Stimulated activated CD8-positive, alpha-beta memory T cell treated with anti-CD3 and anti-CD28 coated beads, Interleukin-4, amount 100 ng/mL, for 1 hour (primary cell): ENCODE measurements around the gene LHFPL3.

Source experiments
- DNase-seq, 2 donors: peaks; one replicate each; pipeline ENCODE4 v3.0.0-alpha.2; 2020; ENCODE audit warnings: low read depth in 2 of 2, low spot score in 1 of 2

Gene LHFPL3

DNA sequence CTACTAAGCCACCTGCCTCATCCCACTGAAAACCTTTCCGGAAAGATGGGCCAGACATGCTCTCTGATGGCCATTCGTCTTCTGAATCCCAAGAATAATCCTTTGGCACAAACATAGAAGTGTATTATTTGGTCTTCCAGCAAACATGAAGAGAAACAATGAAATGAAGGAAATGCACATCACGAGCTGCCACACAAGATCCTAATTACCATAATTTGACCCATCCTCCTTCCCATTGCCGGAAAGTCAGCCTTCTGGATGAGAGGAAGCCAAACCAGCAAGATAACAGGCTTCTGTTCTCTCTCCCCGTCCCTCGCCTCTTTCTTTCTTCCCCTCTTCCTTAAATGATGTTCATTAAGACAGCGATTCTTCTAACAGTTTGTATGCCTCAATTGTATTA is 466.7 kb downstream of the LHFPL3 start:
- no peak for DNase-seq

DNA sequence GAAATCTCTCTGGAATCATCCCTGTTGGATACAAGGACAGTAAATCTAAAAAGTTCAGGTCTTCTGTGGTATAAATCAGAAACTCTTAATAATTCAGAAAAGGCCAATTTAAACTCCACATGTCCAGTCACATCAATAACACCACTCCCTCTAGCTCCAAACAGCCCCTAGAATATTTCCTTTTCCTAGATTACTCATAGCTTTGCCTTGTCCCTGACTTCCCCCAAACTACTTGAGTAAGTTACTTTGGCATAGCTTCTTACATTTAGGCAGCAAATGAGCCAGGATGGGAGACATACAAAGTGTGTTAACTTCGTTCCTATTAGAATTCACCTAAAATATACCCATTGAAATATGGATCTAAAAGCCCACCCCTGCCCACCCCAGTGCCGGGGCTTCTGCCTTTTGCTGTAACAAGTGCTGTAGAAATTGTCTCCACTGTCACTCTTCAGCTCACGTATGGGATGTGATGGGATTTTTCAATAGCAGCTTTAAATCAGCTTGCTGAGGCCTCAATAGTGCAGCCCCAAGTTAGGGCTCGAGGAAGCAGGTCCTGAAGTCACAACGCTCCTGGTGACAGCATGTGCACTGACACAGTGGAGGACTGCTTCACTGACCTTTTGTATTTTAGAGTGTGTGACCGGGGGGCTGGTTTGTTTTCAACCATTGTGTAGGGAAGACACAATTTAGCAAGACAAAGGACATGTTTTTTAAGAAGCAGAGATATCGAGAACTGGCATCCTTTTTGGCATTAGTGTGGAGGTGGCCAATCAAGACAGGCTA is 467.4 kb downstream of the LHFPL3 start:
- DNase-seq: no peak

DNA sequence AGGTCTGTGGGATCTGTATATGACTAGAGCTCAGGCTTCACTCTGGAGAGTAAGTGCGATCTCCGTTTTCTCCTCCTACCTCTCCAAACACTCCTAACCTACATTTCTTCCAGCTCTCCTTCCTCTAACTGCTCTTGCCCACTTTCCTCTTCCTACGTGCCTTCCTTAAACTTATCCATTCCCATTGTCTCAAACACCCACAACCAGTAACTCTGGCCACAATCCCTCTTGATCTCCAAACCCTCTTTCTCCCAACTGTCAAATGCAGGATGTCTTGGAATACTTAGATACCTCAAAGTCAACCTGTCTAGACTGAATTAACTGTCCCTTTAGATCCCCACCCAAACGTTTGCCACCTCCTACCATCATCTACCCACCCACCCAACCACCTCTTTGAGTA is 471.9 kb downstream of the LHFPL3 start:
- no peak for DNase-seq

DNA sequence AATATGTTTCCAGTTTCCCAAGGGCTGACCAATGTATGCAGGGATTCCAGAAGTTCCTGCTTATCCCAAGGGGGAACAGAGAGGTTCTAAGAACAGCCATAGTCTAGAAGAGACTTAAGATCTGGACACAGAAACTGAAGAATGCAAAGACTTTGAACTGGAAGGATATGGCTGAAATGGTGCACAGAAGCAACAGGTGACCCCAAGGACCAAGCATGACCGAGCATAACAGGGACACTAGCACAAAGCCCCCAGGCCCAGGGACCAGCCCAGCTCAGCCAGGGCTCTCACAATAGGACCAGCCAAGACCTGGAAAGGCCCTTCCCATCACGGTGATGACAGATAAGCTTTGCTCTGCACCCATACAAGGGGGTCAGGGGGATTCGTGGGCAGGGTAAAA is 472.6 kb downstream of the LHFPL3 start:
- no peak for DNase-seq

DNA sequence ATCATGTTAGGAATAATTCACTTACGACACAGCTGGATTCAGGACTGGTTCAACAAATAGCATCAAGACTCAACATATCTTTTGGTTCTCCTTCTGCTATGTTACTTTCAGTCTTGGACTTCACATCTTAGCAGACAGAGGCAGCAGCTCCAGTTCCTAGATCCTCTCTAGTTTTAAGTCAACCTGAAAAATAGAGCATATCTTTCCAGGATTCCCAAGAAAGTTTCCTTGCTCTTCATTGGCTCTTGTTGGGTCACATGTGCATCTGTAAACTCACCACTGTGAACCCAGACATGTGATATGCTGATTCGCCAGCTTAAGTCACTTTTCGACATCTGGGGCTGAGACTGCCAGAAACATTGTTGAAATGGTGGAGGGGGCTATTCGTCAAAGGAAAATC is 475.5 kb downstream of the LHFPL3 start:
- no peak for DNase-seq

DNA sequence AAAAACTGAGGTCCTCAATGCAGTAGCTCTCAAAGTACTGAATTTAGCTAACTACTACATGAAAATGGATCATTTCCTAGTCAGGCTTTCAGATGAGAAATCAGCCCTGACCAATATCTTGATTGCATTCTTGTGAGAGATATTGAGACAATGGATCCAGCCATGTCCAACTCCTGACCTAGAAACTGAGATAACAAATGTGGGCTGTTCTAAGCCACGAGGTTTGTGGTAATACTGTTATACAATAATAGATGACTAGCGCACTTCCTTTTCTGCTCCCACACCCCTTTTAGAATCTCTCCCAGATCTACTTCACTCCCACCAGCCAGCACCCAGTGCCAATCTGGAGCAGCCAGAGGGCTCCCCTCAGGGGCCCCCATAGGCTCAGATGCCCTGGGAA is 476.3 kb downstream of the LHFPL3 start:
- DNase-seq: no peak

DNA sequence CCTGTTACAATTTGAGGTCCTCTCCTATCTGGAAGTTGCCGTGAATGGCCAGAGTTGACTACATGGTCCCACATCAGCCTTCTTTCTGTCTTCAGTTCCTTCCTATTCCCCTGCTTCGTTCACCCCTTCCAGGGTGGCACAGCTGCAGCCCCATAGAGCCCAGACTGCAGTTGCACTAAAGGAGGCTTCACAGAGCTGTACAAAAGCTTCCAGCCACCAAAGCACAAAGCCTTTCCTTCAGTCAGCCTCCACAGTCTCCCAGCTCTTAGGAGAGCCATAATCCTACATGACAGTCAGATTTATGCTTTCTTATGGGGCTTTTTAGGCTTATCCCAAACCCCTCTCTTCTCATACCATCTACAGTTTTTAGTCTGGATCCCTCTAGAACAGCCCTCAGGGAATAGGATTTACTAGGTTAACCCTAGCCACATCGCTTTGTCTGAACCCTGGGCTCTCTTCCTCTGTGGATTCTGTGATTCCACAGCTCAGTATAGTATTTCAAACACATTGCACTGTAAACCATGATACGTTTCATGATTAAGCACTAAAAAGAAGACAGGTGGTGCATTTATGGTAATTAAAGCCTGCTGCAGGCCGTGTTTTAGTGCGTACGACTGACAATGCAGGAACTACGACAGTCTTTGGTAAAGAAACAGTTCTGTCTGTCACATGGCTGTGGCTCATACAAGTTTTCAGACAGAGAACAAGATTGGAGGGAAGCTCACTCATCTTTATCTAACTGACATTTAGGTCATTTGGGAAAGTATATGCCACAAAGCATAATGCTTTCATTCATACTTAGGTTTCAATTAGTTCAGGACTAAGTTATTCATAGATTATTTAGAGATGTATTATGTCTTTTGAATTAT is 477.3 kb downstream of the LHFPL3 start:
- DNase-seq: no peak

DNA sequence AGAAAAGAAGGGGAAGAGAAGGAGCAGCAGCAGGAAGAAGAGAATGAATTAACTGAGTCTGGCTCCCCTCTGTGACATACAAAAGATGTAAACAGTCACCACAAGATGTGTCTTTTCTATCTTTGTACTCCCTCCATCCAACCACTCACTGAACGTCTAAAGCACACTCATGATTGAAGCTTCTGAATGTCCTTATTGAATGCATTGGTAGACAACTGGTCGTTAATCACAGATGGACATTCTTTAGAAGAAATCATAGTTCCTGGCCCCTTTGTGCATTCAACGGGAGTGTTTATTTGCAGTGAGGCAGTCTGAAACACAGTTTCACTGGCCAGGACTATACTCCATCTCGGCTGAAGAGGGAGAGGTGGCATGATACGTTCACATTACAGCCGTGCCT is 479.3 kb downstream of the LHFPL3 start:
- DNase-seq: no peak

DNA sequence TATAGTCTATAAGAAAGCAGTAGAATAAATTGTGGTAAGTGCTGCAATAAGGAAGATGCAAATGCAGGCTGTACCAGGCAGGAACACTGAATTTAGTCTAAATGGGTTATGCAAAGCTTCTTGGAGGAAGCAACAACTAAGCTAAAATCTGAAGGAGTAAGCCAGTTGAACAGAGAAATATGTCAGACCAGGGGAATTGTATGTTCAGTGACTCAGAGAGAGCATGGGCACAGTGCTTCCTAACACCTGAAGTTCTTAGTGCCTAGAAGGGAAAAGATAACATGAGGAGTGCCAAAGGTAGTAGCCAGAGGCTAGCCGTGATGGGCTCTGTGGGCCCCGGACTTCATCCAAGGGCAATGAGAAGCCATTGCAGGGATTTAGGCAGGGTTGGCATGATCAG is 481.5 kb downstream of the LHFPL3 start:
- DNase-seq: no peak

DNA sequence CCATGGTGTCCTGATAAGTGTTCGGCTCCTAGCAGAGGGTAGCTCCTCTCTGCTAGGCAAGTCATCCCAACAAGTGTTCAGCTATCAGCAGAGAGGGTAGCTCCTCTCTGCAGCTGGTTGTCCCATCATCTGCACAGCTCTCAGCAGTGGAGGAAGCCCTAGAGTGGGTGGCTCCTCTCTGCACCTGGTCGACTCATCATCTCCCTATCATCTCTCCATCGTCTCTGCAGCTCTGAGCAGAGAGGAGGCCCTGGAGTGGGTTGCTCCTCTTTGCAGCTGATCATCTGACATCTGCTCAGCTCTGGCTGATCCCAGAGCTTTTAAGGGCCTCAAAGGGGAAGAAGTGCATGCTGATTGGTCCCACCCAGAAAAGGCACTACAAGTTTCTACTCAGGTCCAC is 485.7 kb downstream of the LHFPL3 start:
- no peak for DNase-seq

DNA sequence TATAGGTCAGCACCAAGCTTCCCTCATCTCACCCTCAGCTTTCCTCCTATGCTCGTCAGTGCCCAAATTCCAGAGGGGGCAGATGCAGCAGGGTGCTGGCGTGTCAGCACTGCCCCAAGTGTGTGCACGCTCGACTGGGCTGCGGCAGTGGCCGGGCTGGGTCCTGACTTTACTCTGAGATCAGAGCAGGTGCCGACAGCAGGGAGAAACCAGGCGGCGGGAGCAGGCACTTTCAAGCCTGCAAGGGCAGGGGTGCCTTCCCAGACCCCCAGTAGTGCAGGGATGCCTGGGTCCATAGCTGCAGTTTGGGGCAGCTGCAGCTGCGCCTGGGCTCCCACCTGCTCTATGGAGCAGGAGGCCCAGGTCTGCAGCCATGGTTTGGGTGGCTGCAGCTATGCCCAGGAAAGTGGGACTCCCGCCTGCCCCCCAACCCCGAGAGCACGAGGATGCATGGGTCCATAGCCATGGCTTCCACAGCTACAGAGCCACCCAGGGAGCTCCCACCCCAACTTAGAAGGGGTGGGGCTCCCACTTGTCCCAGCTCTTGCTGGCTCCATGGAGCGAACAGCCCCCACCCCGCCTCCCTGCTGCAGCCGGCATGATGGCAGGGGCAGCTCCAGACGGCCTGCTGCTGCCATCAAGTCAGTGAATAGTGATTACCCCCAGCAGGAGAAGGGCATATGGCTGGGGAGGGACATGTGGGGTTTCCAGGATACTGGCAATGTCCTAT is 486.4 kb downstream of the LHFPL3 start:
- no peak for DNase-seq

DNA sequence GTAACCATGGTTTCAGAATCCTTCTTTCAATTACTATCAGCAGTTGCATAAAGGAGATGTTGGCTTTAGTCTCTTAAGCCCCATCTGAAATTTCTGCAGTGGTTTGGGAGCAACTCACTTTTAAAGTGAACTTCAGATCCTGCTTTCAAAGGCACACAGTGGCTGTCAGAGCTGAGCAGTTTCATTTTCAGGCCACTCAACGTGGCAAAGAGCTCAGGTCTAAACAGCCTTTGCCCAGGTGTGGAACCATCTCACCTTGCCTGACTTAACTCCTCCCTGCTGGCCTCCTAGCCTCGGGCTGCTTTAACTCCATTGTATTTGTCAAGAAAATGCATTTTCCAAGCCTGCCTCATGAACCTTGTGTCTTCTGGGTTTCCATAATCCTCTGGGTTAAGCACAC is 488.1 kb downstream of the LHFPL3 start:
- no peak for DNase-seq

DNA sequence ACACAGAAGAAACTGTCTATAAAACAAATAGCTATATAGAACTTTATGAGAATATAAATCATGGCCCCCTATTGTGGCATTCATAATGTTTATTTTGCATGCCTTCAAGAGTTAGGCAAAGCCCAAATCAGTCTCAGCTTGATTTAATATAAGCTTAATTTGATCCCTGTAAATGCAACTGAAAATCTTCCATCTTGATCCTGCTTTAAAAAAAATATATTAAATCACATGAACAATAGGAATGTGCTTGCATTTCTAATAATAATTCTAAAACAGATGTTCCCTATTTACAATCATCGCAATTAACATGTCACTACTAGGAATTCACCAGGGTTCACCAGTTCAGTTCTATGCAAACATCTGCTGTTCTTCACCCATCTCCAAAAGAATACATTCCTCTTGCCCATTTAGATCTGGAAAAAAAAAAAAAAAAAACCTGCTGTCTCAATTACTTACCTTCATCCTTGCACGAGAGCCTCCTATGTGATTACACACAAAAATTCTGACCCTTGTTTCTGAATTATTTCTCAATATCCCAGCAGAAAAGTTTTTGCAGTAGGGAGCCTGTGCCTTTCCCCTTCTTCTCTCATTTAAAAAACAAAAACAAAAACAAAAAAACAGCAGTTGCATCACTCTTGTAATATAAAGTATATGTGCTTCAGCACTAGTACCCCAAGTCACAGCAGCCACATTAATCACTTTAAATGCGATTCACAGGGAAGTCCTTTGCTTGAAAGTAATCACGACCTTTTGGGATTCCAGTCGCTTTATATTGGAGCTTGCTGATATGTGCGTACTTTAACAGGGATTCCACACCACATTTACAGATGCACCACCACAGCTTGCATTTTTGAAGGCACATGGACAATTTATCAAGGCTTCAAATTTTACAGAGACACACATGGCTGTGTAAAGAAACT is 490.8 kb downstream of the LHFPL3 start:
- no peak for DNase-seq

DNA sequence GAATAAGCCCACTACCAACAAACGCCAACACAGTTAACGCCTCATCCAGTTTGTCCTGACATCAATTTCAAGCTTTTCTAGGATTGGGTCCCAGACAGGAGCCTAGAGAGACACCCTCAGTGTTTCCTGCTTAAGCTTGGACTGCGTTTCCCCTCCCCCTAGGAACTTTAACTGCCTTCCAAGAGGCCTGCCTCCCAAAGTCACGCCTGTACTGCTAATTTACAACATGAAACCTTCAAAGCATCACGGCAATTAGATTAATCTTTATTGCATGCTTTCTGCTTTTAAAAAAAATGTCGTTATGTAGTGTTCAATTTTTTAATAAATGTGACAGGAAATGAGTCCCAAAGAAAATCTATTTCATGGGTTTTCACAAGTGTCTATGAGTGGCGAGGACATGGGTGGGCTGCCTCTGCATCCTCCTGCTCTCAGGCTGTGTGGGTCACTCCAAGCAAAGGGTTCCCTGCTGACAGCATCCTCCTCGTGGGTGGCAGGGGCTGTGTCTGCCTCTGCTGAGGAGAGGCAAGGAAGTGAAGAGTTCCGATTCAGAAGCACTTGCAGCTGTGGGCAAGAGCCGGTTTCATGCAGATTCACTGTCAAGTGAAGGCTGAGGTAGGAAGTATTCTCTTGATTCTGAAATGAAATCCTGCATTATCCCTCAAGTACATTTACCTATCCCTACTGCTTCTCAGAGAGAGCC is 492.6 kb downstream of the LHFPL3 start:
- DNase-seq: no peak

DNA sequence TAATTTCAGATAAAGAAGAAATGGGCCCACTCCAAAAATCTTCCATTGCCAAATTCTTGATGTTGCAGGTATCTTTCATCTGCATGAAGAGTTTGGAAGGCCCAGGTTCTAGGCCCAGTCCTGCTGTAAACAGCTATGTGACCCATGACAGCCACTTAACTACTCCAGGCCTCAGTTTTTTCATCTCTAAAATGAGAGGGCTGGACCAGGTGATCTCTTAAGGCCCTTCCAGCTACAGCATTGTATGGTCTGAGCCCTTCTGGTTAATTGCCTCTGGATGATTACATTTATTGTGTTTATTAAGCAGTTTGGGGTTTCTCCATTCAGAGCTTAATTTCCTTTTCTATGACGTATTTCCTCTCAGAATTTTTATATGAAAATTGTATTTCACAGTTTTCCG is 494.8 kb downstream of the LHFPL3 start:
- no peak for DNase-seq

DNA sequence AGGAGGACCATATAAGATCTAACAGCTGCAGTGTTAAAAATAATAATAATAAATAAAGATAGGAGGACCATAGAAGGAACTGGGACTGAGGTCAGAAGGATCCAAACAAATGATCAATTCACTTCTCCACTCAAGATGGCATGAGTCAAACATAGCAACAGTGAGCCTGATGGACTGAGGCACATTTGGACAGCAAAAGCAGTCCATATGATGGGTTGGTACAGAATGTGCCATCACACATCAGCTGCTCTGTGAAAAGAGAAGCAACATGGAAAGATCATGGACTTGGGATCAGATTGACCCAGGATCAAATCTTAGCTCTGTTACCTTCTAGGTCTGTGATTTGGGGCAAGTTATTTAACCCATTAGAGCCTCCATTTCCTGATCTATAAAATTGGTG is 496.7 kb downstream of the LHFPL3 start:
- no peak for DNase-seq

DNA sequence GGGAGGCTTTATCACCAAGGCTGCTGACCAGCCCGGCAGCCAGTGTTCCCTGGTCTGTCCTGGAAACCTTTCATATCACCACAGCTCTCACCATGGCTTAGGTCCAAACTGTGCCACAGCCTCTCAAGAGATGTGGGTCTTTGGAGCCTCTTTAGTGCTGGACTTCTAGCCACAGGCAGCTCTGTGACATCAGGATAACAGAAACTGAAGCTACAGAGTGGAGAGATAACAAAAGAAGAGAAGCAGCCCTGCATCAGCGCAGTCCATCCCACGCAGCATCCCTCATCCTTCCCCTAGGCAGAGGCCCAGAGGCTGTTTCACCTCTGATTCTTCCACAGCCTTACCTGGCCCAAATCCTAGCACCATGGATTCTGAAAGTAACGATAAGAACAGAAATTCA is 497.7 kb downstream of the LHFPL3 start:
- DNase-seq: no peak

DNA sequence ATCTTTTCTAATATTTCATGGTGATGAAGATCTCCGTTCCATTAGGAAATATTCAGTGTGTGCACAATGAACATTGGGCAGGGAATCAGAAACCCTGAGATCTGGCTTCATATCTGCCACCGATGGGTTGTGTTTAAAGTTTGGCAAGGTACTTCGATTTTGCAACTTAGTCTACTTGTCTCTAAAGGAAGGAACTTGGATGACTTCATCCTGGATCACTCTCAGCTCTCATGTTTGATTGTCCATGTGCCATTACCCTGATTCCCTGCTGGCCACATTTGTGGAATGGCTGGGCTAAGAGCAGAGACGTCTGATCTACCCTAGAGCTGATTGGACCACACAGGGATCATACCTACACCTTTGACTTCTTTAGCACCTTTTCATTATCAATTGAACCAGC is 508.6 kb downstream of the LHFPL3 start:
- no peak for DNase-seq

DNA sequence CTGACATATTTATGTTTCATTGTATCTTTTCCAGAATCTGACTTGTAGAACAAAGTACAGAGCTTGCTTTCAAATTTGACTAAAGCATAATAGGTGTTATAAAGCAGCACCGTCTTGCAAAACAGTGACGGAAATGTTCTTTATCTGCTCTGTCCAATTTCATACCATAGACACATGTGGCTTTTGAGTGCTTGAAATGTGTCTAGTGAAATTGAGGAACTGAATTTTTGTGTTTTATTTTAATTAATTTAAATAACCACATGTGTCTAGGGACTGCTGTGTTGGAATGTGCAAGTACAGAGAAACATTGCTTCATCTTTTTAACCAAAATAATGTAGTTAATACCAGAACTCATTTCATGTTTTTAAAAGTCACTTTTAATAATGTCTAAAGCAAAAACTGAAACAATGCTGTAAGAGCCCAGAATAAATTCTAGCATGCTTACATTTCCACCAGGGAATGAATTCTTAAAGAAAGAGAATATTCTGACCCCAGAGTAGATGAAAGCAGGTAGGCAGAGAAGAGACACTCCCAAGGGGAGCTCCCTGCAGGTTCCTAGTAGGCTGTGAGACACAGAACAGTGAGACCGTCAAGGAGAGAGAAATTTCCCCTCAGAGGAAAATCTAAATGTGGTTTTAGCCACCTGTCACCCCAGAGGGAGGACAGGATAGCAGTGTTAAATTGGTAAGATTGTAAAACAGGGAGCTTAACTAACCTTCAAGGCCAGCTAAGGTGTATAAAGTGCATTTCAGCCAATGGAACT is 510.3 kb downstream of the LHFPL3 start:
- no peak for DNase-seq

DNA sequence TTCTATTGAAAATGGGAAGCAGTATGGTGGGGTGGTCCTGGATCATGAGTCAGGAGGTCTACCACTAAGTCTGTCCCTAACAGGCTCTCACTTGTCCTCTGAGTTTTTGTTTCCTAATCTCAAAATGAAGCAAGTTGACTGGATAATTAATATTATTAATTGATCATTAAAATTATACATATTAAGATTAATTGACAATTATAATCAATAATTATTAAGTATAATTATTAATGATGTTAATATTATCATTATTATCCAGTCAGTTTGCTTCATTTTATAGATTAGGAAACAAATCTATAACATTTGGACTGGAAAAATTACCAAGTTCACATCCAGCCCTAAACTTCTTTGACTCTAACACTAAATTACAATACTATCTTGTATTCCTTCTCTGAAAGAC is 511.4 kb downstream of the LHFPL3 start:
- no peak for DNase-seq
